ENCODE data around the gene C1orf167.

C1orf167 gene

DNA sequence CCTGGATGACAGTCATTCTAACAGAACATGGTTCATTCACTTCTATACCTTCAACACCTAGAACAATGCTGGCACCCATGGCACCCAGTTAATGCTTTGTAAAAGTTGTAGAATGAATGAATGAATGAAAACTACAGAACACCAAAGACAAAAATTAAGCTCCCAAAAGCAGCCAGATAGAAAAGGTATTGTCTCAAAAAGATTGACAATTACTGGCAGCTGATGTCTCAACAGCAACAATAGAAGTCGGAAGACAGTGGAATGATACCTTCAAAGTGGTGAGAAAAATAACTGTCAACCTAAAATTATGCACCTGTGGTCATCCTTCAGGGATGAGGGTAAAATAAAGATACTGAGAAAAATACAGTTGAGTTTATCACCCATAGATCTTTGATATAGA, 4.9 kb upstream of the C1orf167 start:
- no peak for DNase-seq (ENCODE audit: low read depth, low spot score)
- no peak overlapping the region for H3K4me3 ChIP-seq (ENCODE audit: low read length)

DNA sequence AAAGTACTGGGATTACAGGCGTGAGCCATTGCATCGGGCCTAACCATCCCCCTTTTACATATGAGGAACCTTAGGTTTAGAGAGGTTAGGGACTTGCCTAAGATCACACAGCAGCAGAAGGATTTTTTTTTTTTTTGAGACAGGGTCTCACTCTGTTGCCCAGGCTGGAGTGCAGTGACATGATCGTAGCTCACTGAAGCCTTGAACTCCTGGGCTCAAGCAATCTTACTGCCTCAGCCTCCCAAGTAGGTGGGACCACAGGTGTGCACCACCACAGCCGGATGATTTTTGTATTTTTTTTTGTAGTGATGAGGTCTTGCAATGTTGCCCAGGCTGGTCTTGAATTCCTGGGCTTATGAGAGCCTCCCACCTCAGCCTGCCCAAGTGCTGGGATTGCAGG, 2.2 kb upstream of the C1orf167 start:
- no peak for DNase-seq (ENCODE audit: low read depth, low spot score)
- H3K4me3 ChIP-seq (ENCODE audit: low read length), result no peak overlapping the region

GRCh38 chr1:11761285-11761684, 708 bp upstream of the C1orf167 start:
- no peak for DNase-seq (ENCODE audit: low read depth, low spot score)
- H3K4me3 ChIP-seq (ENCODE audit: low read length), result no peak overlapping the region

GRCh38 chr1:11764115-11764514, 2.1 kb downstream of the C1orf167 start:
- no peak for DNase-seq (ENCODE audit: low read depth, low spot score)
- H3K4me3 ChIP-seq (ENCODE audit: low read length), result no peak overlapping the region

DNA sequence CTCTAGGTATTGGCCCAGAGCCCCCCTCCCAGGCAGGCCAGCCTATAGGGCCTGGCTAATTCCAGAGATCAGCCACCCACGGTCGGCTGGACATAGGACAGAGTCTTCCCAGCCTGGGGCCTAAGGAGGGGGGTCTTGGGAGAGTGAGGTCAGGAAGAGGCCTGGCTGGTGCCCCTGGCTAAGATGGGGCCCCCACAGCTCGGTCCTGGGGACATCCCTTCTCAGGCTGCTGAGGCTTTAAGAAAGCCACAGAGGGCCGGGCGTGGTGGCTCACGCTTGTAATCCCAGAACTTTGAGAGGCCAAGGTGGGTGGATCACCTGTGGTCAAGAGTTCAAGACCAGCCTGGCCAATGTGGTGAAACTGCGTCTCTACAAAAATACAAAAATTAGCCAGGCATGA, 2.5 kb downstream of the C1orf167 start:
- no peak for DNase-seq (ENCODE audit: low read depth, low spot score)
- no peak overlapping the region for H3K4me3 ChIP-seq (ENCODE audit: low read length)

DNA sequence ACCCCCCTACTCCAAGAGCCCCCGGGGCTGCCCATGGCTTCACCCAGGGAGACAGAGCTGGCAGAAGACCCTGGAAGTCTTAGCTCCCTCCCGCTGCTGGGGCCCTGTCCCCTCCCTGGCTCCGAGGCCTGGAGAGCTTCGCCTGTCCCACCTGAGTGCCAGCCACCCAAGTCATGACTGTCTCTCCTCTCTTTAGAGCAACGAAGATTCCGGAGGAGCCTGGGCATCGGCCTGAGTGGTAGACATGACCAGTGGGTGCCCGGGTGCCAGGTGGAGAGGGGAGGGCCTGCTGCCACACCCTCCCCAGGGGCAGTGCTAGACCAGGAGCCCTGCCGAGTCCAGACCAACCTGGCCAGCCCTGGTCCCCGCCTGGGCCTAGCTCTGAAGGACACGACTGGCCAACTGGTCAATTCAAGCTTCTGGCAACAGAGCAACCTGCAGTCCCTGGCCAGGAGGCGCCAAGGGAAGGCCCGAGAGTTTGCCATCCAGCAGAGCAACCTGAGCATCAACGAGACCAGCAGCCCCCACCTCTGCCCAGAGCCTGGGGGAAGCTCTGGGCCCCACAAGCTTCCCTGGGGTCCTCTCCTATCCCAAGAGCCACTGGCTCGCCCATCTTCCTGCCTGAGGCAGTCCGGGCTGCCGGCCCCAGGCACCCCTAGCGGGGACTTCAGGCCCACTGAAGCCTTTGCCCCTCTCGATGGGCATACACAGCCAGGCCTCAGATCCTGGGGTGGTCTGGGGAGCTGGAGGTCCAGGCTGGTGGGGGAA, 3.9 kb downstream of the C1orf167 start:
- H3K4me3 ChIP-seq (ENCODE audit: low read length), result no peak overlapping the region
- DNase-seq (ENCODE audit: low read depth, low spot score), result no peak

DNA sequence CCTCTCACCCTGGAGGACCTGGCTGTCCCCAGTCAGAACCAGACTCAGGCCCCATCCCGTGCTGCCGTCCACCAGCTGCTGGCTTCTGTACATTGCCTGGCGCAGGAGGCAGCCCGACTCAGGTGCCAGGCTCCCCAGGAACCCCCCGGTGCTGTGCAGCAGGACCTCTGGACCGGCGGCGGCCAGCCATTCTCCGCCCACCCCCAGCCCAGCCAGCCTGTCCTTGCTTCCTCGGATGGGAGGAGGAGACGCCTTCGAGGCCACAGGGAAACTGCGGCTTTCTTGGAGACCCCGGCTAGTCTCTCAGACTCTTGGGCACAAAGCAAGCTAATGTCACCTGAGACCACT, 4.4 kb downstream of the C1orf167 start:
- DNase-seq (ENCODE audit: low read depth, low spot score), result no peak
- H3K4me3 ChIP-seq (ENCODE audit: low read length), result no peak overlapping the region

DNA sequence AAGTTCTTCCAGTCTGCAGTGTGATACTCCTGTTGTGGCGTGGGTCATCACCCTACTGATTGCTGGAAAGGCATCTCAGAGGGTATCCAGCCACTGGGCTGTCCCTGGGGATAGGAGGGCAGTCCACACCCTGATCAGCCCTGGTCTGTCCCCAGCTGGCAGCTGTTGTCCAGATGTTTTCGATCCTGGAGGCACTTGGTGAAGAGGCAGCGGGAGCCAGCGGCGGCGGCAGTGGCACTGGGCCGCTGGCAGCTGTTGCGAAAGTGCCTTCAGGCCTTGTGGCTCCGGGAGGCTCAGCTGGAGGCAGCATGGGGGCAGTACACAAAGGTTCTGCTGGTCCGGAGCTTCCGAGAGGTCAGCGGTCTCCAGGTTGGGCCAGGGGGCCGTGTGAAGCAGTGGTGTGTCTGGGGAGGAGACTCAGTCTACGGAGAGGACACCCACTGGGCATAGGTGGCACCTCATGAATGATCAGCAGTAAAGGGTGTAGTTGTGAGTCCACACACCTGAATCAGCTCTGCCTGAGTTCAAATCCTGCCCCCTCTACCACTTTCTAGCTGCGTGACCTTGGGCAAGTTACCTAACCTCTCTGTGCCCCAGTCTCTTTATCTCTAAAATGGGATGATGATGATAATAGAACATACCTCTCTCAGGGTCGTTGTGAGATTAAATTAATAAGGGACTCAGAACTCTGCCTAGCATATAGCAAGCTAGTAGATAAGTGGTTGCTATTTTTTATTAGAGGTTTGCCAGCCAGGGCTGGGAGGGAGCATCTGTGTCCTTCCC, 6.1 kb downstream of the C1orf167 start:
- DNase-seq (ENCODE audit: low read depth, low spot score), result no peak

GRCh38 chr1:11768821-11769220, 6.8 kb downstream of the C1orf167 start:
- H3K4me3 ChIP-seq (ENCODE audit: low read length), result no peak overlapping the region
- no peak for DNase-seq (ENCODE audit: low read depth, low spot score)

More for the DNA sequence above, 6.1 kb downstream of the C1orf167 start:
- no peak overlapping the region for H3K4me3 ChIP-seq (ENCODE audit: low read length)

- no peak overlapping the region for H3K4me3 ChIP-seq (ENCODE audit: low read length)
- no peak for DNase-seq (ENCODE audit: low read depth, low spot score)
Observed at GRCh38 chr1:11769274-11769673, 7.3 kb downstream of the C1orf167 start.

DNA sequence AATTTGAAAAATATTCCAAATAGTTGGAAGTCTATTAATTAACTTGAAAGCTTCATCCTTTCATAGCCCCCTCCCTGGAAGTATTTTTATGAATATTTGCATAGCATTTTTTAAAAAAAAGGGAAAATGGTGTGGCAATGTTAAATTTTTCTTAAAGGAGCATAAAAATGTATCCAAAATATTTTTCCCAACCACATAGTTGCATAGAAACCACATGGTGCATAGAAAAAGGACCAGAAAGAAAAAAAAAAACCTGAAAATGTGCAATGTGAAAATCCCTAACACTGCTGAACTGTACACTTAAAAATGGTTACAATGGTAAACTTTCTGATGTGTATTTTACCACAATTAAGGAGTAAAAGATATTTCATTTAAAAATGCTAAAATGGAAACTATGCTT, 8.0 kb downstream of the C1orf167 start:
- H3K4me3 ChIP-seq (ENCODE audit: low read length), result no peak overlapping the region
- no peak for DNase-seq (ENCODE audit: low read depth, low spot score)

- H3K4me3 ChIP-seq (ENCODE audit: low read length), result no peak overlapping the region
- DNase-seq (ENCODE audit: low read depth, low spot score), result no peak
Observed at GRCh38 chr1:11771481-11772043, 9.6 kb downstream of the C1orf167 start.

GRCh38 chr1:11772458-11772857, 10.5 kb downstream of the C1orf167 start:
- no peak overlapping the region for H3K4me3 ChIP-seq (ENCODE audit: low read length)
- DNase-seq (ENCODE audit: low read depth, low spot score), result no peak

DNA sequence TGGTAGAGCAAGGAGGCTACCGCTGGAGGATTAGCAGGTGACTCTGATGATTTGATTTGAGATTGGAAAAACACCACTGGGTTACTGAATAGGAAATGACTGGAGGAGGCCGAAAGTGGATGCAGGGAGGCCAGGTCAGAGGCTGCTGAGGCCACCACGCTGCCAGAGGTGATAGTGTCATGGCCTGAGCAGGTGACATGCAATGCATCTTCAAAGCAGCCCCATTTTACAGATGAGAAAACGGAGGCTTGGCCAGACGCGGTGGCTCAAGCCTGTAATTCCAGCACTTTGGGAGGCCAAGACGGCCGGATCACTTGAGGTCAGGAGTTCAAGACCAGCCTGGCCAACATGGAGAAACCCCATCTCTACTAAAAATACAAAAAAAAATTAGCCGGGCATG, 12.8 kb downstream of the C1orf167 start:
- H3K4me3 ChIP-seq (ENCODE audit: low read length), result no peak overlapping the region
- no peak for DNase-seq (ENCODE audit: low read depth, low spot score)

DNA sequence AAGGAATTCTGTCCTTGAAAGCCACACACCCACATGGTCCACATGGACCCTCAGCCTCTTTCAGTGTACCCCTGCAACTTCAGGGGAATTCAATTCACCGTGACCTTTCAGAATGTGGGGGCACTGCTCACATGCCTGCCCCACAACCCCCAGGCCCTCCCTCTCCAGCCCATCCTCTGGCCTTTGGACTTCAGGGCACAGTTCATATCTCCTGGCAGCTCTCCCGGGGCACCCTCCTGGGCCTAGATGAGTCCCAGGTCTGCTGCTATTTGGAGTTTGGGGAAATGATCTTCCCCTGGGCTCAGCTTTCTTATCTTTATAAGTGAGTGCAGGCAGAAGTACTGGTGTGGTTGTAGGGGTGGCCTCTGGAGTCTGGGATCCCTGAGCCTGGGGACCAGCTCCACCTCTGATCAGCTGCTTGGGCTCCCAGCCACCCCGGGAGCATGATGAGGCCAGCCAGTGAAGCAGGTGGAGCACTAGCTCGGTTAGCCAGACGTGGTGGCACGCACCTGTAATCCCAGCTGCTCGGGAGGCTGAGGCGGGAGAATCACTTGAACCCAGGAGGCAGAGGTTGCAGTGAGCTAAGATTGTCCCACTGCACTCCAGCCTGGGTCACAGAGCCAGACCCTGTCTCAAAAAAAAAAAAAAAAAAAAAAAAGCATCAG, 15.8 kb downstream of the C1orf167 start:
- H3K4me3 ChIP-seq (ENCODE audit: low read length), result no peak overlapping the region
- no peak for DNase-seq (ENCODE audit: low read depth, low spot score)

GRCh38 chr1:11778336-11778735, 16.3 kb downstream of the C1orf167 start:
- DNase-seq (ENCODE audit: low read depth, low spot score), result no peak
- no peak overlapping the region for H3K4me3 ChIP-seq (ENCODE audit: low read length)

GRCh38 chr1:11778844-11779623, 17.0 kb downstream of the C1orf167 start:
- no peak for DNase-seq (ENCODE audit: low read depth, low spot score)
- H3K4me3 ChIP-seq (ENCODE audit: low read length), result no peak overlapping the region

GRCh38 chr1:11779715-11780379, 17.9 kb downstream of the C1orf167 start:
- no peak for DNase-seq (ENCODE audit: low read depth, low spot score)
- no peak overlapping the region for H3K4me3 ChIP-seq (ENCODE audit: low read length)
